ENCODE data around the gene PRKD3. TPM values are rescaled to one million over a fixed set of nuclear protein-coding genes. Genes with fewer than 3 reads are reported as not detected.

Gene PRKD3
- total RNA-seq, 1 donor from 2014 or later, result 38.8 TPM

DNA sequence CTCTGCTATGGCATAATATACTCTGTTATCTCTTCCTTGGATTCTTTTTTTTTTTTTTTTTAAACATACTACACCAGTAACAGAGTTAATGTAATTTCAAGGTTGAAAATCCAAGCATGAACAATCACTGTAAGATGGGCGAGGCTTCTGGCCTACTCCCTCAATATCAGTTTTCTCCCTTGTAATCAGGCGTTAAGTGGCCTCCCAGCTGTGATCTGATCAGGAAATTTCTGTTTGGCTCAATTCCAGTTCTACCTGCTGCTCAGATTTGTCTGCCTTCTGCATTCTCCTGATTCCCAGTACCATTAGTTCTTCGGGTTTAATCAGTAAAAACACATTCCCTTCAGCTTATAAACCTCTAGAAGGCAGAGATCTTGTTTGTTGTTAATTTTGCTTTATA is 18.6 kb downstream of the PRKD3 start:
- H3K36me3 ChIP-seq, result no peaks in the 10 kb centered on the region
- H3K27me3 ChIP-seq, result no peaks in the 10 kb centered on the region
- H3K27ac ChIP-seq, result no peak overlapping the region
- intact Hi-C loops (cut with DNase I), result no loop called here
- H3K4me1 ChIP-seq, result peaks cover 41% of the 10 kb centered on the region
- H3K4me3 ChIP-seq, result no peak overlapping the region
- DNase-seq (ENCODE audit: extremely low spot score in 2 of 2), result no peak
- H3K9me3 ChIP-seq, result no peaks in the 10 kb centered on the region
- TF ChIP-seq, protein P1, sequence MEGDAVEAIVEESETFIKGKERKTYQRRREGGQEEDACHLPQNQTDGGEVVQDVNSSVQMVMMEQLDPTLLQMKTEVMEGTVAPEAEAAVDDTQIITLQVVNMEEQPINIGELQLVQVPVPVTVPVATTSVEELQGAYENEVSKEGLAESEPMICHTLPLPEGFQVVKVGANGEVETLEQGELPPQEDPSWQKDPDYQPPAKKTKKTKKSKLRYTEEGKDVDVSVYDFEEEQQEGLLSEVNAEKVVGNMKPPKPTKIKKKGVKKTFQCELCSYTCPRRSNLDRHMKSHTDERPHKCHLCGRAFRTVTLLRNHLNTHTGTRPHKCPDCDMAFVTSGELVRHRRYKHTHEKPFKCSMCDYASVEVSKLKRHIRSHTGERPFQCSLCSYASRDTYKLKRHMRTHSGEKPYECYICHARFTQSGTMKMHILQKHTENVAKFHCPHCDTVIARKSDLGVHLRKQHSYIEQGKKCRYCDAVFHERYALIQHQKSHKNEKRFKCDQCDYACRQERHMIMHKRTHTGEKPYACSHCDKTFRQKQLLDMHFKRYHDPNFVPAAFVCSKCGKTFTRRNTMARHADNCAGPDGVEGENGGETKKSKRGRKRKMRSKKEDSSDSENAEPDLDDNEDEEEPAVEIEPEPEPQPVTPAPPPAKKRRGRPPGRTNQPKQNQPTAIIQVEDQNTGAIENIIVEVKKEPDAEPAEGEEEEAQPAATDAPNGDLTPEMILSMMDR (IDR thresholded peaks at IDR 0.05), result no peak
- TF ChIP-seq POLR2A (IDR thresholded peaks at IDR 0.05), result no peak
- no peak for TF ChIP-seq POLR2AphosphoS5 (IDR thresholded peaks at IDR 0.05; ENCODE audit: insufficient read depth in 1 of 2, low read depth in 1 of 2)

DNA sequence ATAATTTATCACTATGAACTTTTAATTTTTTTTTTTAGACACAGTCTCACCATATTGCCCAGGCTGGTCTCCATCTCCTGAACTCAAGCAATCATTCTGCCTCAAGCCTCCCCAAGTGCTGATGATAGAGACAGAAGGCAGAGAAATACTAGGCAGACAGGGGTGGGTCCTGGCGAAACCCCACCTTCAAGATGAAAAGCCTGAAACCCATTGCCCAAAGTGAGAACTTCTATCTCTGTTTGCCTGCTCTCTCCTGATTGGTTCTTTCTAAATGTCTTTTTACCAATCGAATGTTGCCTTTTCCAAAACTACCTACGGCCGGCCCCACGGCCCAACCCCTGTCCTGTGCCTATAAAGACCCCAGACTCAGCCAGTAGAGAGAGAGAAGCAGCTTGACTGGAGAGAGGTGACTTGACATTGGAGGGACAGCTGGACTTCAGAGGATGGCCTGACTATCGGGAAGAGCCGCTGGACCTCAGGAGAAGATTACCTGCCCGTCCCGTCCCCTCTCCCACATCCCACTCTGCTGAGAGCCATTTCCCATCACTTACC is 21.9 kb downstream of the PRKD3 start:
- no peak for DNase-seq (ENCODE audit: extremely low spot score in 2 of 2)
- Histone ChIP-seq H3K4me1 (peaks cover 34% of the 10 kb centered on the region), H3K9me3 (no peaks in the 10 kb centered on the region), H3K36me3 (no peaks in the 10 kb centered on the region), H3K27me3 (no peaks in the 10 kb centered on the region), H3K27ac (no peak overlapping the region), H3K4me3 (no peak overlapping the region)
- intact Hi-C loops (cut with DNase I), result no loop called here
- no peak for TF ChIP-seq POLR2AphosphoS5 (IDR thresholded peaks at IDR 0.05; ENCODE audit: insufficient read depth in 1 of 2, low read depth in 1 of 2)
- TF ChIP-seq, protein P1 (IDR thresholded peaks at IDR 0.05), result no peak

DNA sequence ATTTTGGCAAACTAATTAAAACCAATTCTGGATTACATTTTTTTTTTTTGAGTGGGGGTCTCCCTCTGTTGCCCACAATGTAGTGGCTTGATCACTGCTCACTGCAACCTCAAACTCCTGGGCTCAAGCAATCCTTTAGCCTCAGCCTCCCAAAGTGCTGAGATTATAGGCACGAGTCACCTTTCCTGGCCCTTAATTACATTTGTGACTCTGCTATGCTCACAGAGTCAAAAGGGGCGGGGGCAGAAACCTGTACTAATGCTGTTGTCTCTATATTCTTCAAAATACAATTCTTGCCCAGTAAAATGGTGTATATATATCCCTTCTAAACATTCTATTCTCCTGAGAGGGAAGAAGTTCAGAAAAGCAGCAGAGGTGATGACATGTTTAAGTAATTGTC is 23.2 kb downstream of the PRKD3 start:
- no peak overlapping the region for H3K27ac ChIP-seq
- H3K4me1 ChIP-seq, result peaks cover 20% of the 10 kb centered on the region
- no peaks in the 10 kb centered on the region for H3K36me3 ChIP-seq
- no peak for DNase-seq (ENCODE audit: extremely low spot score in 2 of 2)
- no peaks in the 10 kb centered on the region for H3K27me3 ChIP-seq
- H3K4me3 ChIP-seq, result no peak overlapping the region
- TF ChIP-seq POLR2A (IDR thresholded peaks at IDR 0.05) (no peak), POLR2AphosphoS5 (IDR thresholded peaks at IDR 0.05; ENCODE audit: insufficient read depth in 1 of 2, low read depth in 1 of 2) (no peak)
- TF ChIP-seq, protein P1 (IDR thresholded peaks at IDR 0.05), result no peak
- intact Hi-C loops (cut with DNase I), result no loop called here
- H3K9me3 ChIP-seq, result no peaks in the 10 kb centered on the region

DNA sequence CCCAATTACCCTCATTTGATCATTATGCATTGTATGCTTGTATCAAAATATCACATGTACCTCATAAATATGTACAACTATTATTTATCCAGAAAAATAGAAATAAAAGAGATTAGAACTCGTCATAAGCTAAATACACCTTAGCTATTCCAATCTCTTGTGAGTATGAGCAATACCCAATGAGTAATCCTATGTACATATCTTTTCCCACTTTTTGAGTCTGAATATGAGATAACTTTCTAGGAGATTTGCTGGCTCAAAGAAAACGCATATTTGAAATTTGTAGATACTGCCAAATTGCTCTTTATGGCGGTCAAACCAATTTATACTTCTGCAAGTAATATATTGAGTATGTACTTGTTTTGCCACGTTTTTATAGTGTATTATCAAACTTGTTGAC is 24.1 kb downstream of the PRKD3 start:
- H3K4me1 ChIP-seq, result peaks cover 12% of the 10 kb centered on the region
- H3K27ac ChIP-seq, result no peak overlapping the region
- intact Hi-C loops (cut with DNase I), result no loop called here
- H3K4me3 ChIP-seq, result no peak overlapping the region
- no peaks in the 10 kb centered on the region for H3K27me3 ChIP-seq
- DNase-seq (ENCODE audit: extremely low spot score in 2 of 2), result no peak
- TF ChIP-seq POLR2AphosphoS5 (IDR thresholded peaks at IDR 0.05; ENCODE audit: insufficient read depth in 1 of 2, low read depth in 1 of 2), result no peak
- TF ChIP-seq, protein P1 (IDR thresholded peaks at IDR 0.05), result no peak
- TF ChIP-seq POLR2A (IDR thresholded peaks at IDR 0.05), result no peak
- no peaks in the 10 kb centered on the region for H3K9me3 ChIP-seq
- H3K36me3 ChIP-seq, result no peaks in the 10 kb centered on the region

DNA sequence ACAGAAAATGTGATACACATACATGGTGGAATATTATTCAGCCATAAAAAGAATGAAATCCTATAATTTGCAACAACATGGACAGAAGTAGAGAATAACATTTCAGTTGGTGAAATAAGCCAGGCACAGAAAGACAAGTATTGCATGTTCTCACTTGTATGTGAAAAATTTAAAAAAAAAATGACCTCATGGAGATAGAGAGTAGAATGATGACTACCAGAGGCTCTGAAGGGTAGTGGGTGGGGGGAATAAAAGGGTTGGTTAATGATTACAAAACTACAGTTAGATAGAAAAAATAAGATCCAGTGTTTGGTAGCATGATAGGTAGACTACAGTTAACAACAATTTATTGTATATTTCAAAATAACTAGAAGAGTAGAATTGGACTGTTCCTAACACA is 24.5 kb downstream of the PRKD3 start:
- H3K36me3 ChIP-seq, result no peaks in the 10 kb centered on the region
- intact Hi-C loops (cut with DNase I), result no loop called here
- H3K27me3 ChIP-seq, result no peaks in the 10 kb centered on the region
- no peak for TF ChIP-seq POLR2AphosphoS5 (IDR thresholded peaks at IDR 0.05; ENCODE audit: insufficient read depth in 1 of 2, low read depth in 1 of 2)
- TF ChIP-seq, protein P1 (IDR thresholded peaks at IDR 0.05), result no peak
- no peak for TF ChIP-seq POLR2A (IDR thresholded peaks at IDR 0.05)
- H3K4me3 ChIP-seq, result no peak overlapping the region
- no peaks in the 10 kb centered on the region for H3K9me3 ChIP-seq
- peaks cover 8% of the 10 kb centered on the region for H3K4me1 ChIP-seq
- DNase-seq (ENCODE audit: extremely low spot score in 2 of 2), result no peak
- no peak overlapping the region for H3K27ac ChIP-seq

All from vagina (tissue), 2 donors.